HG03045 (cell line): ENCODE measurements around the gene DHX34.
"Not testable (repeated sequence)": the region's sequence is repeated elsewhere in the genome, so short reads cannot be mapped to it uniquely, and the experiment has no call there.

Experiments used
- ATAC-seq: cut with Tn5 transposase; IDR thresholded peaks from one replicate; pipeline ENCODE4 v1.9.1; 2021; ENCODE audit warnings: mild to moderate bottlenecking, moderate library complexity; ENCODE audit not compliant: unreplicated experiment

The DHX34 gene

GRCh38 chr19:47365455-47365854 is 16.3 kb downstream of the DHX34 start:
- ATAC-seq: not testable (repeated sequence)

- no peak for ATAC-seq
Measured at GRCh38 chr19:47370045-47370611, 21.0 kb downstream of the DHX34 start.

GRCh38 chr19:47371261-47371660 is 22.1 kb downstream of the DHX34 start:
- ATAC-seq: no peak

GRCh38 chr19:47372603-47373002 is 23.5 kb downstream of the DHX34 start:
- ATAC-seq: no peak

GRCh38 chr19:47373246-47374240 is 24.4 kb downstream of the DHX34 start:
- ATAC-seq: no peak

GRCh38 chr19:47374876-47375693 is 26.0 kb downstream of the DHX34 start:
- no peak for ATAC-seq

- ATAC-seq: no peak
Measured at GRCh38 chr19:47375694-47376588, 26.8 kb downstream of the DHX34 start.

- ATAC-seq: no peak
Measured at GRCh38 chr19:47376589-47377144, 27.6 kb downstream of the DHX34 start.

- no peak for ATAC-seq
Measured at GRCh38 chr19:47377208-47377701, 28.1 kb downstream of the DHX34 start.

GRCh38 chr19:47377801-47378200 is 28.7 kb downstream of the DHX34 start:
- ATAC-seq: no peak

- ATAC-seq: no peak
Measured at GRCh38 chr19:47378246-47378645, 29.1 kb downstream of the DHX34 start.

GRCh38 chr19:47379381-47379938 is 30.3 kb downstream of the DHX34 start:
- ATAC-seq: no peak

- ATAC-seq: no peak
Measured at GRCh38 chr19:47380559-47380958, 31.4 kb downstream of the DHX34 start.

GRCh38 chr19:47381121-47381520 is 32.0 kb downstream of the DHX34 start:
- ATAC-seq: no peak

GRCh38 chr19:47381653-47382279 is 32.7 kb downstream of the DHX34 start:
- ATAC-seq: no peak

GRCh38 chr19:47383890-47384289 is 34.8 kb downstream of the DHX34 start:
- not testable (repeated sequence) for ATAC-seq

- not testable (repeated sequence) for ATAC-seq
Measured at GRCh38 chr19:47384533-47384932, 35.4 kb downstream of the DHX34 start.

- not testable (repeated sequence) for ATAC-seq
Measured at GRCh38 chr19:47386582-47386981, 37.5 kb downstream of the DHX34 start.

- ATAC-seq: not testable (repeated sequence)
Measured at GRCh38 chr19:47387623-47388022, 38.5 kb downstream of the DHX34 start.
